DOHH2 (cell line): Measurements from ENCODE around the gene DPP7.

ENCODE experiments used
- EZH2phosphoT487 ChIP-seq: fragments of 200-600 bp; sonication (generic); IDR thresholded peaks from 2 replicates; pipeline ENCODE4 v1.6.1; 2017; ENCODE audit warnings: borderline replicate concordance, mild to moderate bottlenecking, antibody characterized with exemption, low read length, moderate library complexity, mixed read lengths
- TF ChIP-seq, protein P1 (sequence below): fragments of 200-600 bp; sonication (generic); IDR thresholded peaks from one replicate; pipeline ENCODE4 v1.5.1; 2014; ENCODE audit warnings: antibody characterized with exemption, mild to moderate bottlenecking, low read depth, low read length; ENCODE audit not compliant: poor library complexity, severe bottlenecking

DNA sequence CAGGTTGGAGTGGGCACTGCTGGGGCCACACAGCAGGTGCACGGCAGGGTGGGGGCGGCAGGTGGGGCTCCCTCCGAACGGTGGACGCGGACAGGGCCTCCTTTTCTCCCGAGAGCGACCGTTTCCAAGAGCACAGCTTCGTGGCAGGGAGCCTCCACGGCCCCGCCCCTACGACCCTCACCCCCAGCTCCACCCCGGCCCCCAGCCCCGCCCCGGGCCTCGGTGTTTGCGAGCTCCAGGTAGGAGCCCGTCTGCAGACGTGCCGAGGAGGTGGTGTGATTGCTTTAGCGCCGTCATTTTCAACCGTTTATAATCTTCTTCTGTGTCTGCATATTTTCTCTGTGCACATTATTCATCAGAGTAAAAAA lies 33.2 kb upstream of the DPP7 start:
- no peak for TF ChIP-seq EZH2phosphoT487
- TF ChIP-seq, protein P1, sequence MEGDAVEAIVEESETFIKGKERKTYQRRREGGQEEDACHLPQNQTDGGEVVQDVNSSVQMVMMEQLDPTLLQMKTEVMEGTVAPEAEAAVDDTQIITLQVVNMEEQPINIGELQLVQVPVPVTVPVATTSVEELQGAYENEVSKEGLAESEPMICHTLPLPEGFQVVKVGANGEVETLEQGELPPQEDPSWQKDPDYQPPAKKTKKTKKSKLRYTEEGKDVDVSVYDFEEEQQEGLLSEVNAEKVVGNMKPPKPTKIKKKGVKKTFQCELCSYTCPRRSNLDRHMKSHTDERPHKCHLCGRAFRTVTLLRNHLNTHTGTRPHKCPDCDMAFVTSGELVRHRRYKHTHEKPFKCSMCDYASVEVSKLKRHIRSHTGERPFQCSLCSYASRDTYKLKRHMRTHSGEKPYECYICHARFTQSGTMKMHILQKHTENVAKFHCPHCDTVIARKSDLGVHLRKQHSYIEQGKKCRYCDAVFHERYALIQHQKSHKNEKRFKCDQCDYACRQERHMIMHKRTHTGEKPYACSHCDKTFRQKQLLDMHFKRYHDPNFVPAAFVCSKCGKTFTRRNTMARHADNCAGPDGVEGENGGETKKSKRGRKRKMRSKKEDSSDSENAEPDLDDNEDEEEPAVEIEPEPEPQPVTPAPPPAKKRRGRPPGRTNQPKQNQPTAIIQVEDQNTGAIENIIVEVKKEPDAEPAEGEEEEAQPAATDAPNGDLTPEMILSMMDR, result no peak
